Esophagus muscularis mucosa (tissue), 4 donors: ENCODE data around the gene CCNE1. TPM values are rescaled to one million over a fixed set of nuclear protein-coding genes. Genes with fewer than 3 reads are reported as not detected.

ENCODE experiments used
- DNase-seq: peaks from one replicate; pipeline ENCODE4 v3.0.0-alpha.2; 2017; ENCODE audit errors: extremely low spot score
- H3K27ac ChIP-seq, 4 donors: fragments of 200-600 bp; sonication (generic); replicated peaks in 1 of 4; 1 replicate in 3 of 4; 2 replicates in 1 of 4; pipeline ENCODE4 v1.5.1; 2016 to 2019; ENCODE audit warnings: mild to moderate bottlenecking in 1 of 4
- H3K27me3 ChIP-seq, 4 donors: fragments of 200-600 bp; sonication (generic); one replicate each; pipeline versions ENCODE4 v1.5.1 to v1.6.0; 2016 to 2019
- H3K36me3 ChIP-seq, 4 donors: fragments of 200-600 bp; sonication (generic); one replicate each; pipeline ENCODE4 v1.5.1; 2016 to 2019
- H3K4me1 ChIP-seq, 4 donors: fragments of 200-600 bp; sonication (generic); one replicate each; pipeline ENCODE4 v1.5.1; 2016 to 2019
- H3K4me3 ChIP-seq, 4 donors: fragments of 200-600 bp; sonication (generic); 1 replicate in 2 of 4; 2 replicates in 2 of 4; pipeline ENCODE4 v1.5.1; 2016 to 2019; ENCODE audit warnings: mild to moderate bottlenecking in 4 of 4, moderate library complexity in 1 of 4
- H3K9me3 ChIP-seq, 4 donors: fragments of 200-600 bp; sonication (generic); 1 replicate in 3 of 4; 2 replicates in 1 of 4; pipeline ENCODE4 v1.5.1; 2016 to 2019
- CTCF ChIP-seq, 3 experiments: fragments of 200-600 bp in 2 of 3; fragments of 450-650 bp in 1 of 3; sonication (generic) in 2 of 3; IDR thresholded peaks; one replicate each; pipeline ENCODE4 v1.5.1; 2017 to 2019; ENCODE audit warnings: antibody characterized with exemption in 3 of 3, mild to moderate bottlenecking in 2 of 3, moderate library complexity in 1 of 3
- EP300 ChIP-seq: sonication (generic); formaldehyde crosslinking; IDR thresholded peaks from one replicate; pipeline ENCODE4 v1.6.1; 2017; ENCODE audit warnings: antibody characterized with exemption
- POLR2A ChIP-seq: fragments of 450-650 bp; IDR thresholded peaks from one replicate; pipeline ENCODE4 v1.6.1; 2017; ENCODE audit warnings: antibody characterized with exemption, moderate library complexity, mild to moderate bottlenecking, low read depth
- POLR2AphosphoS5 ChIP-seq, 2 donors: sonication (generic); formaldehyde crosslinking; IDR thresholded peaks; one replicate each; pipeline ENCODE4 v1.6.1; 2017; ENCODE audit warnings: antibody characterized with exemption in 2 of 2
- WGBS: methylation state at CpG from one replicate; pipeline ENCODE4 v1.1.5; 2018; 5-methylcytosine and 5-hydroxymethylcytosine counted together
- intact Hi-C: fragments of 100-400 bp; cut with DNase I; formaldehyde crosslinking; loops from one replicate; pipeline ENCODE4 v1.15.1; 2023
- total RNA-seq, 4 donors: library from RNA; depleted of rRNA; stranded (reverse); fragments of >200 nt; gene quantifications; one replicate each; pipeline versions ENCODE4 v1.1.0 to v1.2.1, GENCODE V29; 2016

Gene CCNE1
- total RNA-seq, 4 donors from 2014 or later = 0.42 to 4.0 (median 2.4) TPM

- Histone ChIP-seq H3K36me3 (no peaks in the 10 kb centered on the region), H3K4me3 (no peak overlapping the region), H3K27me3 (peaks cover 0 to 33% (median 0%) of the 10 kb centered on the region in 4 donors), H3K27ac (no peak overlapping the region), H3K4me1 (no peaks in the 10 kb centered on the region), H3K9me3 (no peaks in the 10 kb centered on the region)
- TF ChIP-seq POLR2A (no peak), EP300 (no peak), CTCF (IDR thresholded peaks at IDR 0.05) (no peak), POLR2AphosphoS5 (IDR thresholded peaks at IDR 0.05) (no peak)
- no peak for DNase-seq
- intact Hi-C loops = no loop called here
- 86% methylated on average over 12 of the region's 12 CpGs for WGBS
Measured at GRCh38 chr19:29833614-29834261, 21.9 kb downstream of the CCNE1 start.

GRCh38 chr19:29834991-29835846 lies 23.4 kb downstream of the CCNE1 start:
- 79% methylated on average over 17 of the region's 17 CpGs for WGBS

GRCh38 chr19:29836409-29836825 lies 24.6 kb downstream of the CCNE1 start:
- H3K36me3 ChIP-seq = no peaks in the 10 kb centered on the region
- DNase-seq = no peak
- peaks cover 0 to 44% (median 0%) of the 10 kb centered on the region in 4 donors for H3K27me3 ChIP-seq
- H3K27ac ChIP-seq = no peak overlapping the region
- H3K9me3 ChIP-seq = no peaks in the 10 kb centered on the region
- no peak overlapping the region for H3K4me3 ChIP-seq
- TF ChIP-seq POLR2A (no peak), EP300 (no peak), POLR2AphosphoS5 (IDR thresholded peaks at IDR 0.05) (no peak), CTCF (IDR thresholded peaks at IDR 0.05) (no peak)
- H3K4me1 ChIP-seq = no peaks in the 10 kb centered on the region
- WGBS = 84% methylated on average over 5 of the region's 5 CpGs
- intact Hi-C loops = no loop called here

More at GRCh38 chr19:29834991-29835846, 23.4 kb downstream of the CCNE1 start:
- no peak for DNase-seq
- no peak overlapping the region for H3K4me3 ChIP-seq
- TF ChIP-seq POLR2AphosphoS5 (IDR thresholded peaks at IDR 0.05) (no peak), CTCF (IDR thresholded peaks at IDR 0.05) (no peak), EP300 (no peak), POLR2A (no peak)
- H3K36me3 ChIP-seq = no peaks in the 10 kb centered on the region
- H3K27ac ChIP-seq = no peak overlapping the region
- peaks cover 0 to 45% (median 0%) of the 10 kb centered on the region in 4 donors for H3K27me3 ChIP-seq
- no peaks in the 10 kb centered on the region for H3K4me1 ChIP-seq
- no peaks in the 10 kb centered on the region for H3K9me3 ChIP-seq
- intact Hi-C loops = no loop called here

GRCh38 chr19:29837448-29837981 lies 25.7 kb downstream of the CCNE1 start:
- no peak overlapping the region for H3K4me3 ChIP-seq
- intact Hi-C loops = no loop called here
- H3K4me1 ChIP-seq = peaks cover 0 to under 1% (median 0%) of the 10 kb centered on the region in 4 donors
- H3K9me3 ChIP-seq = no peaks in the 10 kb centered on the region
- DNase-seq = no peak
- H3K36me3 ChIP-seq = no peaks in the 10 kb centered on the region
- TF ChIP-seq POLR2AphosphoS5 (IDR thresholded peaks at IDR 0.05) (no peak), POLR2A (no peak), EP300 (no peak), CTCF (IDR thresholded peaks at IDR 0.05) (no peak)
- 80% methylated on average over 5 of the region's 6 CpGs for WGBS
- peaks cover 0 to 33% (median 0%) of the 10 kb centered on the region in 4 donors for H3K27me3 ChIP-seq
- no peak overlapping the region for H3K27ac ChIP-seq
